ENCODE data around the gene ATL3.
A peak's percentile ranks its signal among the peaks of the same experiment; 100 is the strongest.
"Not testable (repeated sequence)": the region's sequence is repeated elsewhere in the genome, so short reads cannot be mapped to it uniquely, and the experiment has no call there.

Gene ATL3

DNA sequence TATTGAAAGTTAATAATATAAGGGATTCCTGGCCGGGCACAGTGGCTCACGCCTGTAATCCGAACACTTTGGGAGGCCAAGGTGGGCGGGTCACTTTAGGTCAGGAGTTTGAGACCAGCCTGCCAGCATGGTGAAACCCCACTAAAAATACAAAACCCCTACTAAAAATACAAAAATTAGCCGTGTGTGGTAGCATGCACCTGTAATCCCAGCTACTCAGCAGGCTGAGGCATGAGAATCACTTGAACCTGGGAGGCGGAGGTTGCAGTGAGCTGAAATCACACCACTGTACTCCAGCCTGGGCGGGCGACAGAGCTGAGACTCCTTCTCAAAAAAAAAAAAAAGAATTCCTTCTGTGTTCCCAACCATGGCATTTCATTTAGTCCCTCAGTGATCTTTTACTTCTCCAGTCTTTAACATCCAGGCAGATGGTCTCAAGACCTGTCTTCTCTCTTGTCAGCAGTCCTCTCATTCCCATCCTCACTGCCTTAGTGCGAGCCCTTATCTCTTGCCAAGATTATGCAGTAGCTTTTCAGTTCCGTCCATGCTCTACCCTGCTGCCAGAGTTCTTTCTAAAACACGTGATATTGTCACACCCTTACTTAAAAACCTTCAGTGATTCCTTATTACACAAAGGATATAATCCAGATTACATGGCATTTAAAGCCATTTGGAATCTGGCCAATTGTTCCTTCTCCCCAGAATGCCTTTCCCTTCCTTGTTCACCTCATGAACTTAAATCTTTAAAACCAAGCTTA is 28.0 kb upstream of the ATL3 start:
- H3K27ac ChIP-seq (ENCODE audit: low read depth, low read length) = no peak overlapping the region
- H3K36me3 ChIP-seq (ENCODE audit: control insufficient read depth, insufficient read depth, low read length) = no peaks in the 10 kb centered on the region
- peaks cover 6% of the 10 kb centered on the region for H3K4me1 ChIP-seq (ENCODE audit: control insufficient read depth, insufficient read depth, low read length)
- H3K9ac ChIP-seq (ENCODE audit: low read length) = no peak overlapping the region
- no peak overlapping the region for H3K4me3 ChIP-seq (ENCODE audit: low read length)
- no peaks in the 10 kb centered on the region for H3K27me3 ChIP-seq (ENCODE audit: control insufficient read depth, insufficient read depth, low read length)

DNA sequence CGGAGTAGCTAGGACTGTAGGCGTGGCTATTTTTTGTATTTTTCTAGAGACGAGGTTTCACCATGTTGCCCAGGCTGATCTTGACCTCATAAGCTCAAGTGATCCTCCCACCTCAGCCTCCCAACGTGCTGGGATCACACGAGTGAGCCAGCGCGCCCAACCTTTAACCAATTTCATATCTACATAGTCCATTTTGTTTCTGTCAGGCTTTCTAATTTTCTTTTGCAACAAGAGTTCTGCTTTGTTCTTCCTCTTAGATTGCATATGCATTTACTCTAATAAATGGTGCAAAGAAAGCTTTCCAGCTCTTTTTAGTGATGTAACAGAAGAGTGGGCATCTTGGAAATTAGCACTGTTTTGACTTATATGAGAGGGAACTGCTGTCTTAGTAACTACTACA is 23.4 kb upstream of the ATL3 start:
- no peaks in the 10 kb centered on the region for H3K27me3 ChIP-seq (ENCODE audit: control insufficient read depth, insufficient read depth, low read length)
- H3K4me3 ChIP-seq (ENCODE audit: low read length) = no peak overlapping the region
- H3K4me1 ChIP-seq (ENCODE audit: control insufficient read depth, insufficient read depth, low read length) = peaks cover 4% of the 10 kb centered on the region
- no peak overlapping the region for H3K9ac ChIP-seq (ENCODE audit: low read length)
- H3K27ac ChIP-seq (ENCODE audit: low read depth, low read length) = no peak overlapping the region
- no peaks in the 10 kb centered on the region for H3K36me3 ChIP-seq (ENCODE audit: control insufficient read depth, insufficient read depth, low read length)

DNA sequence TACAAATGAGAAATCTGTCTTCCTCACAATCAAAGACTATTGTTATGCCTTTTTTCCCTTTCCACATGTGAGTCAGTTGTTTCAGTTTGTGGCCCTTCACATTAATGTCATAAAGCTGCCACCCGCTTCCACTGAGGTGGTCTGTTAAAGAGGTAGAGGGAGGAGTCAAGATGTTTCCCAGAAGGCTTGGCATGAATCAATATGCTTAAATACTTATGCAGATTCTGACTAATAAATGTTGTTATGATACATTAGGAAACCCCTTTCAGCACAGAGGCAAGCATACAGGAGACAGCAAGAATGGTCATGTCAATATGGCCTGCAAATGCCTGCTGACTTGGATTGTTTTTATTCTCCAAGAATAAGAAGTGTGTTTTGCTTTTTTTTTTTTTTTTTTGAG is 16.7 kb upstream of the ATL3 start:
- no peak overlapping the region for H3K27ac ChIP-seq (ENCODE audit: low read depth, low read length)
- H3K4me1 ChIP-seq (ENCODE audit: control insufficient read depth, insufficient read depth, low read length) = peaks cover 6% of the 10 kb centered on the region
- H3K9ac ChIP-seq (ENCODE audit: low read length) = no peak overlapping the region
- H3K4me3 ChIP-seq (ENCODE audit: low read length) = no peak overlapping the region
- no peaks in the 10 kb centered on the region for H3K36me3 ChIP-seq (ENCODE audit: control insufficient read depth, insufficient read depth, low read length)
- H3K27me3 ChIP-seq (ENCODE audit: control insufficient read depth, insufficient read depth, low read length) = no peaks in the 10 kb centered on the region

DNA sequence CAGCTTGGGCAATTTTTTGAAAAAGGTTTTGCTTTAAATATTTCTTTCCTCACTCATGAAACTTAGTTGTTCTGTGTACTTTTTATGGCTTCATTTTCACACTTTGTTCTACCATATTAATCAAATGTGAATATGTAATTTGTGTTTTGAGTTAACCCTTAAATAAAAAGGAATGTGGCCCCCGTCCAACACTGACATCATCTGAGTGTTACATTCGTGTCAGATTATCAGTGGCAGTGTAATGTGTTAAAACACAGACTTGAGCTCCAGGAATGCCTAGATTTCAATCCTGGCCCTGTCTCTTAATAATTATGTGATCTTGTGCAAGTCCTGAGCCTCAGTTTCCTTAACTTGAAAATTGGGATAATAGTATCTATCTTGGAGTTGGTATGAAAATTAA is 15.8 kb upstream of the ATL3 start:
- Histone ChIP-seq H3K27ac (ENCODE audit: low read depth, low read length) (no peak overlapping the region), H3K36me3 (ENCODE audit: control insufficient read depth, insufficient read depth, low read length) (no peaks in the 10 kb centered on the region), H3K9ac (ENCODE audit: low read length) (no peak overlapping the region), H3K4me1 (ENCODE audit: control insufficient read depth, insufficient read depth, low read length) (peaks cover 10% of the 10 kb centered on the region), H3K4me3 (ENCODE audit: low read length) (no peak overlapping the region), H3K27me3 (ENCODE audit: control insufficient read depth, insufficient read depth, low read length) (no peaks in the 10 kb centered on the region)

DNA sequence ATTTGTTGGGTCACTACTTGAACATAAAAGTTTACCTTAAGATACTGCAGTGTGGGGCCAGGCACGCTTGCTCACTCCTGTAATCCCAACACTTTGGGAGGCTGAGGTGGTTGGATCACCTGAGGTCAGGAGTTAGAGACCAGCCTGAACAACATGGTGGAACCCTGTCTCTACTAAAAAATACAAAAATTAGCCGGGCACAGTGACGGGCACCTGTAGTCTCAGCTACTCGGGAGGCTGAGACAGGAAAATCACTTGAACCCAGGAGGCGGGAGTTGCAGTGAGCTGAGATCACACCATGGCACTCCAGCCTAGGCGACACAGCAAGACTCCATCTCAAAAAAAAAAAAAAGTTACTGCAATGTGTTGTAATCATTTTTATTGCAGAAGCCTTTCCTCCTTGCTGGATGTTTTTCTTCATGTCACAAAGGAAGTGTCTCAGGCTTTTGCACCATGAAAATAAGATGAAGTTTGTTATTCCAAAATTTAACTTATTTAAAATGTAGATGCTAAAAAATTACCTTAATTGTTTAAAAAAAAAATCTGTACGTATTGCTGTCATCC is 14.1 kb upstream of the ATL3 start:
- H3K4me3 ChIP-seq (ENCODE audit: low read length); H3K9ac ChIP-seq (ENCODE audit: low read length); H3K27ac ChIP-seq (ENCODE audit: low read depth, low read length); H3K36me3 ChIP-seq (ENCODE audit: control insufficient read depth, insufficient read depth, low read length); H3K4me1 ChIP-seq (ENCODE audit: control insufficient read depth, insufficient read depth, low read length); H3K27me3 ChIP-seq (ENCODE audit: control insufficient read depth, insufficient read depth, low read length): not testable (repeated sequence)

DNA sequence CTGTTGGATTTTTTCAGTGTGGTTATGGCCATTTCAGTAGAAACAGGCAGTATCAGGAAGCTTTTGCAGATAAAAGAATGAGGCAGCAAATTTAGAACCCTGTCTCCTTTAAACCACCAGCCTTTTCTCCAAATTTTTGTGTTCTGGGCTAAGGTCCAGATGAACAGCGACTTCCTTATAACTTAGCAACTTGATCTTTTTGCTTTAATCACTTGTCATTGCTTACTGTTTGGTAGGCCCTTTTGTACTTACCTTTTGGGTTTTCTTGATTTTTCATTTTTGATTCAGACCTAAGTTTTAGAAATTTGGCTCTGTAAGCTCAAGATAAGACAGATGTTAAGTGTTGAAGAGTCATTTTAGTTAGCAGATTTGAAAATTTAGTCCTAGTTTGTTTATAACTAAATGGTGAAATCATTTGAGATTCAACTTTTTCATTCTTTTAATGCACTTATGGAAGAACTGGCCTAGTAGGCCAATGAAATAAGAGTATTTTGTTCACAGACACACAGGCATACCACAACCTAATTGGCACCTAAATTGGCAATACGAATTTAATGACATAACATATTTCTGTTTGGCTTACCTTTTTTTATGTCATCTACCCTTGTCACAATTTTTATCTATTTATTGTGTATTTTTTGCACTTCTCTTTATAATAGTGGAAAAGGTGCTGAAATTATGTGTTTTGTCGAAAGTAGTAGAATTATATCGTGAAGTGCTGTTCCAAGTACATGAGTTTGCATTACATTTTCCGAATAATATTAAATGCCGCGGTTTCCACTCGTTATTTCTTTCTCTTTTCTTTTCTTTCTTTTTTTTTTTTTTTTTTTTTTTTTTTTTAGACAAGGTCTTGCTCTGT is 12.2 kb upstream of the ATL3 start:
- Histone ChIP-seq H3K9ac (ENCODE audit: low read length) (no peak overlapping the region), H3K27me3 (ENCODE audit: control insufficient read depth, insufficient read depth, low read length) (no peaks in the 10 kb centered on the region), H3K27ac (ENCODE audit: low read depth, low read length) (peak overlapping the region; percentile 60), H3K36me3 (ENCODE audit: control insufficient read depth, insufficient read depth, low read length) (no peaks in the 10 kb centered on the region), H3K4me3 (ENCODE audit: low read length) (no peak overlapping the region), H3K4me1 (ENCODE audit: control insufficient read depth, insufficient read depth, low read length) (peaks cover 10% of the 10 kb centered on the region)

DNA sequence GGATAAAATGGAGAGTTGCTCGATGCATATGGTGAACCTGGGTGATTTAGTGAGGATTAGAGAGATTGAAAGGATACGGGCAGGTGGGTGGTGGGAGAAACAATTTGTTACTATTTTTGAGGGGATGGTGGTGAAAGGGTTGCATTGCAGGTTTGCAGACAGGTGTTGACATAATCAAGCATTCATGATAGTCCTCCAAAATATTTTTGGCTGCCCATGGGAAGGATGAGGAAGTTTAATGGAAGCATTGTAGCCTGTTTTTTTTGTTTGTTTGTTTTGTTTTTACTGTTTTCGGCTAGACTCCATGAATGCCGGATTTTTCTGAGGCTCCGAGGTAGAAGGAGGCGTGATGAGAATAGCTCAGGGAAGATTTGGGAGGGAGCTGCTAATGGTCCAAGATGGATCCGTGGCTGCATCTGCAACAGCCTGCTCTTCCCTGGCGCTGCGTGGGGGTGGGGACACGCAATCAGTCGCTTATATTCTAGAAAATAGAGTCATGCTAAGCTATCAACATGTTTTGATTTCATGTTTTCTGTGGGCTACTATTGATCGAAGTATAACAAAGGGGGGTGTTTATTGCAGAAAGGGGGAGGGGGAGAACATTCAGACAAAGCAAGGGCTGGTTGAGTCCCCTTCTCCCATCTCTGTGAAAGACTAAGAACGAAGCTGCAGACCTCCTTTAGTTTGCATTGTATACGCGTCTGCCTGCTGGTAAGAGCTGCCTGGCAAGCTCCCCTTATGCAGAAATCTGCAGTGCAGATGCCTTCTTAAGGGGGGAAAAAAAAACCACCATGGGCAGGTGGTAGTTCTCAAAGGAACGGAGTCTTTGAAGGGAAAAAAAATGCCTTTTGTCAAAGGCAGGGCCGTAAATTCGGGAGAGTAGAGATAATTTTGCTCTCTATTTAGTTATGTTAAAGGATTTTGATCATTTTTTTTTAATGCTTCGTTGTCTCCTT is 11.2 kb upstream of the ATL3 start:
- Histone ChIP-seq H3K36me3 (ENCODE audit: control insufficient read depth, insufficient read depth, low read length) (no peaks in the 10 kb centered on the region), H3K4me3 (ENCODE audit: low read length) (peak overlapping the region; percentile 77), H3K27ac (ENCODE audit: low read depth, low read length) (peak overlapping the region; percentile 89), H3K4me1 (ENCODE audit: control insufficient read depth, insufficient read depth, low read length) (peaks cover 10% of the 10 kb centered on the region), H3K9ac (ENCODE audit: low read length) (no peak overlapping the region), H3K27me3 (ENCODE audit: control insufficient read depth, insufficient read depth, low read length) (no peaks in the 10 kb centered on the region)

DNA sequence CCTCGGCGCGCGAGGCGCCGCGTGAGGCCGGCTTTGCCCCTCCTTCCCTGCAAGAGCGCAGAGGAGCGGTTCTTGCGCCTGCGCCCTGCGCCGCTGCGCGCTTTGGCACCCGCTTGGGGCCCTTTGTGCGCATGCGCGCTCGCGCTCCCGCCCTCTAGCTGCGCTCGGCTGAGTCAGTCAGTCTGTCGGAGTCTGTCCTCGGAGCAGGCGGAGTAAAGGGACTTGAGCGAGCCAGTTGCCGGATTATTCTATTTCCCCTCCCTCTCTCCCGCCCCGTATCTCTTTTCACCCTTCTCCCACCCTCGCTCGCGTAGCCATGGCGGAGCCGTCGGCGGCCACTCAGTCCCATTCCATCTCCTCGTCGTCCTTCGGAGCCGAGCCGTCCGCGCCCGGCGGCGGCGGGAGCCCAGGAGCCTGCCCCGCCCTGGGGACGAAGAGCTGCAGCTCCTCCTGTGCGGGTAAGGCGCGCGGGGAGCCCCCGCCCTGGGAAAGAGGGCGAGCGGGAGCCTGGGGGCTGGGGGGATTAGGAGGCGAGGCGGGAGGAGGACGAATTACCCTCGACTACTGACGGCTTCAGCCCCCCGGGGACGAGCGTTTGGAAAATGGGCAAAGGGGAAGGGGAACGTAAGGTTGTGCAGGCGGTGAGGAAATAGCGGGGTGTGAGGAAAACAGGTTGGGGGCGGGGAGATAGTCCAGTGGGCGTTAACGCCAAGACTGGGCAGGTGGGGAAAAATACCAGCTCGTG is 10.3 kb upstream of the ATL3 start, which contains the start of gene RTN3:
Gene RTN3, plus strand, starts transcription at position 180 of the 745 bp plus-strand sequence. Its CDS starts 137 bp downstream, at position 317.
- Histone ChIP-seq H3K36me3 (ENCODE audit: control insufficient read depth, insufficient read depth, low read length) (no peaks in the 10 kb centered on the region), H3K9ac (ENCODE audit: low read length) (peak within 1 kb of the TSS; percentile 89), H3K4me3 (ENCODE audit: low read length) (peak within 1 kb of the TSS; percentile 77), H3K4me1 (ENCODE audit: control insufficient read depth, insufficient read depth, low read length) (peaks cover 10% of the 10 kb centered on the region), H3K27ac (ENCODE audit: low read depth, low read length) (peak within 1 kb of the TSS; percentile 89), H3K27me3 (ENCODE audit: control insufficient read depth, insufficient read depth, low read length) (no peaks in the 10 kb centered on the region)

DNA sequence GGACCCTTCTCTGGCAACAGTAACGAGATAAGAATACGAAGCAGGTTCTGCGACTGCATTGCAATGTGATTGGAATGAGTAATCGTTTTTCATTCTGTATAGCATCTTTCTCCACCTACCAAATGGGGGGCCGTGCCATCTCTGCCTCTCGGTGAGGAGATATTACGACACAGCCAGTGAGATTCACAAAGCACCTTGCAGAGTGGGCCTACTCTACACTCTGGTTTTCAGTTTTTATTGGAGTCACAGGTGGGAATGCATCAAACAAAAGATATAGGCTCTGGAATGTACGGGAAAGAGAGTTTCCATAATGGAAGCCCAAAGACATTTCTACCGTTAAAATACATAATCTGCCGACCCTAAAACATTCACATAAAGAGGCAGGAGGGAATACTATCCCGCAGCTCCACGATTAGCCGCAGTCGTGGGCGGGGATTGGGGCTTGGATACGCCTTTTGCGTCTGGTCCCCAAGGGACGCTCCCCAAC is 9.7 kb upstream of the ATL3 start:
- Histone ChIP-seq H3K36me3 (ENCODE audit: control insufficient read depth, insufficient read depth, low read length) (no peaks in the 10 kb centered on the region), H3K4me3 (ENCODE audit: low read length) (peak overlapping the region; percentile 77), H3K27me3 (ENCODE audit: control insufficient read depth, insufficient read depth, low read length) (no peaks in the 10 kb centered on the region), H3K27ac (ENCODE audit: low read depth, low read length) (peak overlapping the region; percentile 58), H3K4me1 (ENCODE audit: control insufficient read depth, insufficient read depth, low read length) (peaks cover 10% of the 10 kb centered on the region), H3K9ac (ENCODE audit: low read length) (no peak overlapping the region)

DNA sequence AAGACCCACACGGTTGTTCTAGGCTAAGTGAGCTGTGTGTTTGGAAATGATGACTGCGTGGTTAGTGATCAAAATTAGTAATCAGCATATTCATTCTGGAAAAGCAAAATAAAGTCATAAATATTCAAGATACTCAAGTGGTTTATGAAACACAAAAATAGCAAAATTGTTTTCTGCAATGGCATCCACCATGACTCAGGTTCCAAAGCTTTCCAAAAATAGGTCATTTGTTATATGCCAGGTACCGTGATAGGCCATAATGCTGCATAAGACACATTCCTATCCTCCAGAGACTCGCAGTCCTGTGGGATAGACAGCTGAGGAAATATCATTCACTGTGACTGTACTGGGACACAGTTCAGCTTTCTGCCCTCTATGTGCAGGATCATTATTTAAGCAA is 2.4 kb upstream of the ATL3 start:
- Histone ChIP-seq H3K9ac (ENCODE audit: low read length) (no peak overlapping the region), H3K27ac (ENCODE audit: low read depth, low read length) (no peak overlapping the region), H3K4me3 (ENCODE audit: low read length) (no peak overlapping the region), H3K4me1 (ENCODE audit: control insufficient read depth, insufficient read depth, low read length) (no peaks in the 10 kb centered on the region), H3K27me3 (ENCODE audit: control insufficient read depth, insufficient read depth, low read length) (no peaks in the 10 kb centered on the region), H3K36me3 (ENCODE audit: control insufficient read depth, insufficient read depth, low read length) (no peaks in the 10 kb centered on the region)

DNA sequence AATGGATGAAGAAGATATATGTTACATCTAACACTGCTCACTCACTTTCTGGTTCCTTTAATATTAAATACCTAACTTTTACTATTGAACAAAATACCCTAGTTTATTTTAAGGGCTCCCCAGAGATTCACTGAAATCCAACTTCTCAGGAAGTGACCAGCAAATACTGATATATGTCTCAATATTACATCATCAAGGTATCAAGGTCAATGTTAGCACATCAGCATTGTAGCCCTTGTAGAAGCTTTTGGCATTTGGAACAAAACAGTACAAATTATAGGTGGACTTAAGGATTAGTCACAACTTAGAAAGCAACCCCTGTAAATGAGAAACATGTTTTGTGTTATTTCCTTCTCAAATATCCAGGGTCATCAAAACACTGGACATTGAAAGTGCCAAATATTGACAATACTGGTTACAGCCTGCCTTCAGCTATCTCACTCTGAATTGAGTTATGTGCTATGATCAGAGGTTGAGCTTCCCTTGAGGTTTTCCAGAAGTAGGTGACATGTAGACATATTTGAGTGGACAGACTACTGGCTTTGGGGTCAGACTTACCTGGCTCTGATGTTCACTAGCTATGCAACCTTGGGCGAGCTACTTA is 1.9 kb upstream of the ATL3 start:
- H3K27me3 ChIP-seq (ENCODE audit: control insufficient read depth, insufficient read depth, low read length) = no peaks in the 10 kb centered on the region
- H3K36me3 ChIP-seq (ENCODE audit: control insufficient read depth, insufficient read depth, low read length) = no peaks in the 10 kb centered on the region
- H3K4me1 ChIP-seq (ENCODE audit: control insufficient read depth, insufficient read depth, low read length) = peaks cover 2% of the 10 kb centered on the region
- H3K4me3 ChIP-seq (ENCODE audit: low read length) = no peak overlapping the region
- no peak overlapping the region for H3K27ac ChIP-seq (ENCODE audit: low read depth, low read length)
- H3K9ac ChIP-seq (ENCODE audit: low read length) = no peak overlapping the region

Data from rectal smooth muscle tissue (tissue), 1 donor.